NCI-H1436 treated with DMSO at 0.1 percent for 48 hours (cell line): Measurements from ENCODE around the gene SPRTN.

Experiments
- DNase-seq: peaks from one replicate; lab custom pipeline; 2025; lab: John Stamatoyannopoulos, UW

Gene SPRTN, protein sequence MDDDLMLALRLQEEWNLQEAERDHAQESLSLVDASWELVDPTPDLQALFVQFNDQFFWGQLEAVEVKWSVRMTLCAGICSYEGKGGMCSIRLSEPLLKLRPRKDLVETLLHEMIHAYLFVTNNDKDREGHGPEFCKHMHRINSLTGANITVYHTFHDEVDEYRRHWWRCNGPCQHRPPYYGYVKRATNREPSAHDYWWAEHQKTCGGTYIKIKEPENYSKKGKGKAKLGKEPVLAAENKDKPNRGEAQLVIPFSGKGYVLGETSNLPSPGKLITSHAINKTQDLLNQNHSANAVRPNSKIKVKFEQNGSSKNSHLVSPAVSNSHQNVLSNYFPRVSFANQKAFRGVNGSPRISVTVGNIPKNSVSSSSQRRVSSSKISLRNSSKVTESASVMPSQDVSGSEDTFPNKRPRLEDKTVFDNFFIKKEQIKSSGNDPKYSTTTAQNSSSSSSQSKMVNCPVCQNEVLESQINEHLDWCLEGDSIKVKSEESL

DNA sequence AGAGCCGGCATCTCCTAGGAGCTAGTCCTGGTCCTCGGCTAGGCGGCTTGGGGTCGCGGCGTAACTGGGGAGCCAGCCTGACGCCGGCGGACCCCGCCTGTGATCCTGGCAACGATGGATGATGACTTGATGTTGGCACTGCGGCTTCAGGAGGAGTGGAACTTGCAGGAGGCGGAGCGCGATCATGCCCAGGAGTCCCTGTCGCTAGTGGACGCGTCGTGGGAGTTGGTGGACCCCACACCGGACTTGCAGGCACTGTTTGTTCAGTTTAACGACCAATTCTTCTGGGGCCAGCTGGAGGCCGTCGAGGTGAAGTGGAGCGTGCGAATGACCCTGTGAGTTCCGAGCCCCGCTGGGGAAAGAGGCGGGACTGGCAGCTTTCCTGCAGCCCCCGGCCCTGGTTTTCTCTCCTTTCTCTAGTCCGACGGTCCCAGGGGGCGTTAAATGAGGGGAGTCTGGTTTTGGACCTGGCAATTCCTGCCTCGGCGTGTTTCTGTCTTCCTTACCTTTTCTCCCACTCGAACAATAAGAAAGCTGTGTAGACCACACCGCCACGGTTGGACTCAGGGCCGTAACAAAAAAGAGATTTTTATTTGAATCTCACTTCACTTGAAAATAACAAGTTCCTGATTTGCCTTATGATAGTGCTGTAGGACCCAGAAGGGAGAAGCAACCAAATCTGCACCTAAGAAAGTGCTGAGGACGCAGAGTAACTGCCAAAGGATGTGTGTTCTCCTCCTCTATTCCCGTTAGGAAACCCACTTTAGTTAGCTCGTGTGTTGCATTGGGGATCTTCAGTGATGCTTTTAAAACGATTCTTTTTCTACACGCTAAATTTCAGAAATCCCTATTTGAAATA is at the start of gene SPRTN:
Gene SPRTN, plus strand, starts transcription at position 24 of the 859 bp plus-strand sequence. Its CDS starts 91 bp downstream, at position 115.
- no peak for DNase-seq

DNA sequence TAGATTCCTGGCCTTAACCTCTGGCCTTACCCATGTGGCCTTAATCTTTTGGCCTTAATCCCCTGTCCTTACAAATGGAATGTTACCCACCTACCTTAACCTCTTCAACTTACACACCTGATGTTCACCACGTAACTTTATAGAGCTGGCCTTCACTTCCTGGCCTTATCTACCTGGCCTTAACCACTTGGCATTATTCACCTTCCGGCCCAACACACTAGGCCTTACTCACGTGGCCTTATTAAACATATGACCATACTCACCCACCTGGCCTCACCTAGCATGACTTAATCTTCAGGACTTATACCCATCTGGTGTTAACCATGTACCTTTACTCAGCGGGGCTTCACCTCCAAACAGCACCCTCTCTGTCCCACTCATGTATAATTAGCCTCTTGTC is 42.2 kb upstream of the SPRTN start:
- DNase-seq = no peak

DNA sequence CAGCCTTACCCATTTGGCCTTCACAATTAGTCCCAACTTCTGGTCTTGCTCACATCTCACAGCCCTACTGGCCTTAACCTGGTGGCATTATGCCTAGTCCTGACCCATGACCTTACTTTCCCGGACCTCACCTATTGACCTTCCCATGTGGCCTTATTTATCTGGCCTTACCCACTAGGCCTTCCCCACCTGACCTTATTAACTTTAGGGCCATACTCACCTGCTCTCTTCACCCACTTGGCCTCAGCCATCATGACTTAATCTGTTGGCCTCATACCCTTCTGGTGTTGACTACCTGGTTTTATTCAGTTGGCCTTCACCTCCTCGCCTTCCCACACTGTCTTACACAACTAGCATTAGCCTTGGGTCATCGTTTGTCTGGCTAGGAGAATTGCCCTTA is 36.1 kb upstream of the SPRTN start:
- no peak for DNase-seq

DNA sequence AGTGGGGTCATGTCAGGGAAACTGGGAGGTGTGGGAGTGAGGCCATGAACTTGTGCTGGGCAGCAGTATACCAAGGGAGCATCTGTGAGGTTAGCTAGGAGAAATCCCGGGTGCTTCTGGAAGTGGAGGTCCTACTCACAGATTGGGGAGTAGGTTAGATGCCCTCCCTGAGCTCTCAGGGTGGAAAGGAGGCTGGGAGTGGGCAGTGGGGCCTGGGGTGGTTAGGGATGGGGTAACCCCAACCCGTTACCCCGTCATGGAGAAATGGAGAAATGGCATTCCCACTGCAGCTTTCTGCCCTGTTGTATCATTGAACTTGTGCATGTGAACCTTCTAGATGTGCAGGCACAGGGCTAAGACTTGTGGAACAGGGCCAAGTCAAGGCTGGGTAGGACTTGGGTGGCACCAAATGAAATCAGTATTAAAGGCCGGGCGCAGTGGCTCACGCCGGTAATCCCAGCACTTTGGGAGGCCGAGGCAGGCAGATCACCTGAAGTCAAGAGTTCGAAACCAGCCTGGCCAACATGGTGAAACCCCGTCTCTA is 27.6 kb upstream of the SPRTN start:
- DNase-seq = no peak

DNA sequence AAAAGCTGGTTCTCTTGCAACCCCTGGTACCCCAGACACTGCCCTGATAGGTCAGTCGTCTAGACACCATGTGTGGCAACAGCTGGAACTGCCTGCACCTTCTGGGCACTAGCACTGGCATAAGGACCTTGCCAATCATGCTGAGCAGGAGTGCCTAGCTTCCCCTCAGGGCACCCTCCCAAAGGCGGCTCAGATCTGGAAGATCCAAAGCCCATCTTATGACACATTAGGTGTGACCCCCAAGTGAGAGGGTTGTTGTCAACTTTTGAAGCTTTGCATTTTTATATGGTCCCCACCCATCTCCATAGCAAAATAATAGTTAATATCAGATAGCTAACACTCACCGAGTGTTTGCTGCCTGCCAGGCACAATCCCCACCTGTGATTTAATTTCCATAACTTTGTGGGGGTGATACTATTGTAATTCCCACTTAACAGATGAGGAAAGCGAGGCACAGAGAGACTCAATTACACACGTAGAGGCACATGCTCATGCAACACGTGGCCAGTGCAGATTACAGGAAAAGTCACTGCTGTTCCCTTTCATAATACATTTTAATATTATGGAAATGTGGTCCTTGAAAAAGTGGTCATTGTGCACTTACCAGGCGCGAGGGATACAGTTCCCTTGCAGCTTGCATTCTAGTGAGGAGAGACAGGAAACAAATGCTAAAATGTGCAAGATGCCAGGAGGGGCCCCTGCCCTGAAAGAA is 26.2 kb upstream of the SPRTN start:
- no peak for DNase-seq

DNA sequence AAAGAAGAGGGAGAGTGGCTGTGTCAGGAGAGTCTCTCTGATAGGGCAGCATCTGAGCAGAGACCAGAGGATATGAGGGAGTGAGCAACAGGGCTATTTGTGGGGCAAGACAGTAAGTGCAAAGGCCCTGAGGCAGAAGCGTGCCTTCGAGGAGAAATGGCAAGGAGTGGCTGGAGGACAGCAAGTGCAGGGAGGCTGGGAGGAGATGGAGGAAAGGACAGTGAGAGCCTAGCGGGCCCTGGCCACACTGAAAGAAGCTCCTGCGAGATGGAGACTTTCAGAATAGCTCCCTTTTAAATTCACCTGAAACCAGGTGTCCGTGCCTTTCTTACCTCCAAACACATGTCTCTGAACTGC is 25.7 kb upstream of the SPRTN start:
- no peak for DNase-seq

DNA sequence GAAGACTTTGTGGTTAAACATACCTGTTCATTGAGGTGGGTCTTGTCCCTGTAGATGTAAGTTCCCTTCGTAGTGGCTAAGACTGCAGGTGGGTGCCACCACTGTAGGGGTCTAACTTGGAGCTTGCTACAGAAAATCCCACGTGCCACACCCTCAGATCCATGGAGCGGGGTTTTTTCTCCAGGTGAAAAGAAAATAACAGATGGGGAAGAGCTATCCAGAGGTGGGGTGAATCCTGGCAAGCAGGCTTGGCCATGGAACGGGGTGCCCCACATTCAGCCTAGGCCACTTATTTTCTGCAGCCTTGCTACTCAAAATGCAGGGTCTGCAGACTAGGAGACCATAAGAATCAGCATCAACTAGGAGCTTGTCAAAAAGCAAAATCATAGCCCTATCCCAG is 24.4 kb upstream of the SPRTN start:
- DNase-seq = no peak

DNA sequence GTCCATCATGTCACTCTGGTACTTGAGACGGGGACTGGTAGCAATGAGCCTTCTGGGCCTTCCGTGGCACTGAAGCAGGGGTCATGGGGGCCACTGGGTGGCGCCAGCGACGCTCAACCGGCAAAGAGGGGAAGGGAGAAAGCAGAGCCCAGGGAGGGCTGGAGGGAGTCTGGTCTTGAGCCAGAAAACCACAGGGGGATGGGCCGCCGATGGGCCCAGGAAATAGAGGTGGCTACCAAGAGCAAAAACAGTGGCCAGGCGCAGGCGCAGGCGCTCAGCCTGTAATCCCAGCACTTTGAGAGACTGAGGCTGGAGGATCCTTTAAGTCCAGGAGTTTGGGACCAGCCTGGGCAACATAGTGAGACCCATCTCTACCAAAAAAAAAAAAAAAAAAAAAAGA is 22.2 kb upstream of the SPRTN start:
- DNase-seq = no peak

DNA sequence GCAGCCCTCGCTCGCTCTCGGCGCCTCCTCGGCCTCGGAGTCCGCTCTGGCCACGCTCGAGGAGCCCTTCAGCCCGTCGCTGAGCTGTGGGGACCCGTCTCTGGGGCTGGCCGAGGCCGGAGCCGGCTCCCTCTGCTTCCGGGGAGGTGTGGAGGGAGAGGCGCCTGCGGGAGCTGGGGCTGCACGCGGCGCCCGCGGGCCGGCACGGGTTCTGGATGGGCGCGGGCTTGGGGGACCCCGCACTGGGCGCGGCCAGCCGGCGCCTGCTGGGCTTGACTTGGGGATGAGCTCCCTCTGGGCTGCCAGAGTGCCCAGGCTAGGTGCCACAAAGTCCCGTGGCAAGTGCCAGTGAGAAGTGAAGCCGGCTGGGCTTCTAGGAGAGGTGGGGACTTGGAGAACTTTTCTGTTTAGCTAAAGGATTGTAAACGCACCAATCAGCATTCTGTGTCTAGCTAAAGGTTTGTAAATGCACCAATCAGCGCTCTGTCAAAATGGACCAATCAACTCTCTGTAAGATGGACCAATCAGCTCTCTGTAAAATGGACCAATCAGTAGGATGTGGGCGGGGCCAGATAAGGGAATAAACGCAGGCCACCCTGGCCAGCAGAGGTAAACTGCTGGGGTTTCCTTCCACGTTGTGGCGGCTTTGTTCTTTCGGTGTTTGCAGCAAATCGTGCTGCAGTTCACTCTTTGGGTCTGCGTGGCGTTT is 20.6 kb upstream of the SPRTN start:
- no peak for DNase-seq

DNA sequence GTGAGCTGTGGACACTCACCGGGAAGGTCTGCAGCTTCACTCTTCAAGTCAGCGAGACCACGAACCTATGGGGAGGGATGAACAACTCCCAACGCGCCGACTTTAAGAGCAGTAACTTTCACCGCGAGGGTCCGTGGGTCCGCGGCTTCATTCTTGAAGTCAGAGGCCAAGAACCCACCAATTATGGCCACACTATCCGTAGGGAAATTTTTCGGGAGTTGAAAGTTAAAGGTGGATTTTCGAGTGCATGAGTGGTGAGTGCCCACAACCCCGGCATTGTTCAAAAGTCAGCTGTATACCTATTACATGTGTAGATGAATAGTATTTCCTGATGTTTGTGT is 20.1 kb upstream of the SPRTN start:
- DNase-seq = no peak

DNA sequence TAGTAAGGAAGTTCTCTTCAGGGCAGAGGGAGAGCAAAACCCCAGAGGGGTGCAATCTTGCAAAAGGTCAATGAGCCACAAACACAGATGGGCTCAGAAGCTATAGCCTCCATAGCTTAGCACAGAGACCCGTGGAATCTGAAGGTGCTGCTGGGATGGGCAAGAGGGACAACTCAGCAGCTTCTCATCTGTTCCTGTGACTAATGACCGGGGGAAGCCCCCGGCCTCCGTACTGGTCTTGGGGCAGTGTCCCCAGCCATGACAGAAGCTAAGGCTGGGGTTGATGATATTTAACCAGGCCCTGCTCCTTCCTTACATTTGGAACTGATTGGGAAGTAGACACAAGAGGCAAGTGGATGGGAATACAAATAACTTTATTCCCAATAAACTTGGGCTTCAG is 19.5 kb upstream of the SPRTN start:
- DNase-seq = no peak

DNA sequence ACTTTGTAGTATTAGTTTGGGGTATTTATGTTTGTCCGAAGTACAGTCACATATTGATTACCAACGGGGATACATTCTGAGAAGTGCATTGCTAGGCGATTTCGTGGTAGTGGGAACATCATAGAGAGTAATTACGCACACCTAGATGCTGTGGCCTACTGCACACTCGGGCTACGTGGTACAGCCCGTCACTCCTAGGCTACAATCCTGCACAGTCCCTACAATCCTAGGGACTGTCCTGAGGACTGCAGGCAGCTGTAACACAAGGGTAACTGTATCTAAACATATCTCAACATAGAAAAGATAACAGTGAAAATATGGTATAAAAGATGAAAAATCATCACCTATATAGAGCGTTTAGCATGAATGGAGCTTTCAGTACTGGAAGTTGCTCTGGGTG is 19.0 kb upstream of the SPRTN start:
- no peak for DNase-seq

DNA sequence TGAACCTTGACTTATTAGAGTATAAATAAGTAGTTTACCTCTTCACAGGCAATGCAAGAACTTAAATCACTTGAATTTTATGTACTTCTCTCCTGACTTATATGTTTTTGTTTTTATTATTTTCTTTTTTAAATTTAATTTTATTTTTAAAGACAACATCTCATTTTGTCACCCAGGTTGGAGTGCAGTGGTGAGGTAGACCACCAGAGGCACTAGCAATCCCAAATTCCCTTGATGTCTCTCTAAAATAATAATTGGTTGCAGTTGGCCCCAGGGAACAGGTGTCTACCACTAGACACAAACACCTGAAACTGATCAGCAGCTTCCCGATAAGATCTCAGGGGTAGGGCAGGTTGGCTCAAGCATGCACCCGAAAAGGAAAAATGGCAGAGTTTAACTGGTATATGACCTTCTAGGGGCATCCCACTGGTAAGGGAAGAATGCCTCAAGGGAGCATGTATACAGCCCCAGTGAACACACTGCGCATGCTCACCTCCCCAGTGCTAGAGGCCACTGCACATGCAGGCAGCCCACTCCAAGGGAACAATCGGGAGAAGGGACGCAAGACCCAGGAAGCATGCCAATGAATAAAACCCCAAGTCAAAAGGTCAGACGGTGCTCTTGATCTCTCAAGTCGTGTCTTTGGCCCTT is 15.1 kb upstream of the SPRTN start:
- DNase-seq = no peak

DNA sequence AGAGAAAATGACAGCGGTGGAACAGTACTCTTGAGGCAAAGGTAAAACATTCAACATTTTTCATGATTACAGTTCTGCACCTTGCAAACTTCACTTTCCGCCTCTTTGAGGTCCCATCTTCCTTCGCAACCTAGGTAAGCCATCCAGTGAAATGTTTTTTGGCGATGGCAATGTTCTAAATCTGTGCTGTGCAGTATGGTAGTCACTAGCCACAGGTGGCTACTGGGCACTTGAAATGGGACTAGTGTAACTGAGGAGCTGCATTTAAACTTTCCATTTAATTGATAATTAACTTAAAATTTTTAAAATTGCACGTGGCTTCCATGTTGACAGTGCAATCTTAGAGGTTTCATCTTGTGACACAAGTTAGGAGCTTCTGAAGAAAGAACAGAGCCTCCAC is 13.4 kb upstream of the SPRTN start:
- no peak for DNase-seq

DNA sequence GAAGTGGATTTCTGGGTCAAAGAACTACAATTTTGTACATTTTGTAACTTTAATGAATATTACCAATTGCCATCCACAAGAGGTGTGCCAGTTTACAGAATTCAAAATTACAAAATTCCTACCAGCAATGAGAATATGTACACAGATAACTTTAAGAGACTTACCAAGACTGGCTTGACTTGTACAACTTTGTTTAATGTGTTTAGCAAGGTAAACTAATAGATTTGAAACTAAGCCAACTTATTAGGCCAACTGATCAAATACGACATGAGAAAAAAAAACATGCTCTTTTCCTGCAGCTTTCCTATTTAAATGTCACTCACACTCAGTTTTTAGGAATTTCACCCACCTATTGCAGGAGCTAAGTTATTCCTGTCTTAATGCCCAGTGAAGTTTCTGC is 11.8 kb upstream of the SPRTN start:
- DNase-seq = no peak

DNA sequence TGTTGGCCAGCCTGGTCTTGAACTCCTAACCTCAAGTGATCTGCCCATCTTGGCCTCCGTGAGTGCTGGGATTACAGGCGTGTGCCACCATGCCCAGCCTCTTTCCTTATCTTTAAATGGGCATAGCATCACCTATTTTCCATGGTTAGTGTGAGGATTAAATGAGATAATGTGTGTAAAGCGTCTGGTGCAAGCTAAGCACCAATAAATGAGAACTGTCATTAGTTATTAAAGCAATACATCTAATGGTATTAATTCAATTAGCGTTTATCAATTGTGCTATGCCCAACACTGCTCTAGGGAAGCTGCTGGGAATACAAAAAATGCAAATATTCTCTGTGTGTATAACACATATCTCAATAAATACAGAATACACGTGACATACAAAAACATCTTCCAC is 10.5 kb upstream of the SPRTN start:
- DNase-seq = no peak

DNA sequence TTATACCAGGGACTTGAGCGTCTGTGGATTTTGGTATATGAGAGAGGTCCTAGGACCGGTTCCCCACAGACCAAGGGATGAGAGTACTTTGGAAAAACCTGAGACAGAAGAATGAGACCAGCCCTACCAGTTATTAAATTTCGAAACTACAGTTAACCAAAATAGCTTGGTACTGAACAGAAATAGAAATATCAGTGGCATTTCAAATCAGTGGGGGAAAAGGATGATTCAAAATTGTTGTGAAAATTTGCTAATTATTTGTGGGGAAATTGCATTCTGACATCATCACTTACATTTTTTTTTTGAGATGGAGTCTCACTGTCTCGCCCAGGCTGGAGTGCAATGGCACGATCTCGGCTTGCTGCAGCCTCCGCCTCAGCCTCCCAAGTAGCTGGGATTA is 8.6 kb upstream of the SPRTN start:
- DNase-seq = no peak

DNA sequence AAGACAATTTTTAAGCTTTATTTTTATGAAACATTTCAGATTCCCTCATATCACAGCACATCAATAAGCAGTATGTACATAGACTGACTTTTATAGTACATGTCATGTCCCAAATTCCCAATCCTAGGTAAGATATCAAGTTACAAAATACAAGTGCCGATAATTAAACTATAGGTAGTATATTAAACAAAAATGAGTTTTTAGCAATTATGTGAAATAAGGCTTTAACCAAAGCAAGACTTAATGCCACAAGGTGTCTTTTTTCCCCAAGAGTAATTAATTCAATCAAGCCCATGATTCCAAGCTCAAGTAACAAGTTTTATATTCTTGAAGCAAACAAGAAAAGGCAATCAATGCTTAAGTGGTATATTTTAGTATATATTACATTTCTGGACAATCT is 5.3 kb upstream of the SPRTN start:
- no peak for DNase-seq

DNA sequence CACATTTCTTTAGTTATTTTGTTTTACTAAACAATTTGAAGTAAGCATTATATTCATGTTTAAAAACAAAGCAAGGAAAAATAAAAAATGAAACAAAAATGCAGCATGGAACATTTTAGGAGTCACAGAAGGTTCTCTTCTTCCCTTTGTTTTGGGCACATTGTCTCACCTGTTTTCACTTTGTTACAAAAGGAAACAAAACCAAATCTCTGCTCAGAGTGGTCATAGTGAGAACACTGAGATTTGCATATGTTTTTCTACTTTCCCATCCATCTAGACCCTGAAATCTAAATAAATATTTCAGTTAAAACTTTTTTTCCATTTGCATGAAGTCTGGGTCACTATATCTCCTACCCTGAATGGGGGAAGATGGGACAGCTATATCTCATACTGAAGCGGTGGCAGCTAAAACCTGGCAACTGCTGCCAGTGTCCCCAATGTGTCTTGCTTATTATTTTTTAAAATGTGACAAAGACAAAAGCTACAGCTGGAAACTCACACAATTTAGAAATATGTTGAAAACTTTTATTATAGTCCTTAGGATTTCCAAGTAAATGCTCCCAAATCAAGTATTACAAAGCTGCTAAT is 3.9 kb upstream of the SPRTN start:
- DNase-seq = no peak

DNA sequence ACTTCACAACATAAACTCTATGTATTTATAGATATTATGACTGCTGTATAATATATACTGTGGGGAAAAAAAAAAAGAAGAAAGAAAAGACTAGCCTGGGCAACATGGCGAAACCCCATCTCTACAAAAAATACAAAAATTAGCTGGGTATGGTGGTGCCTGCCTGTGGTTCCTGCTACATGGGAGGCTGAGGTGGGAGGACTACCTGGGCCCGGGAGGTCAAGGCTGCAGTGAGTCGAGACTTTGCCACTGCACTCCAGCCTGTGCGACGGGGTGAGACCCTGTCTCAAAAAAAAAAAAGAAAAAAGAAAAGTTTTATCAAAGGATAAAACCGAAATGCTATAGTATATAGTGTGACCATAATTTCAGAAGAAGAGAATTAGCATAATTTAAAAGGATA is 3.1 kb upstream of the SPRTN start:
- DNase-seq = no peak
